ENCODE data around the gene GPR137. TPM values are rescaled to one million over a fixed set of nuclear protein-coding genes. Genes with fewer than 3 reads are reported as not detected.

GPR137 gene
- polyA plus RNA-seq, 2 of the 4 experiments (the other 2 are of a cell fraction) = 11.0 to 37.4 TPM

Small RNAs within 50 kb of the gene (small RNA-seq; reads per million reads assigned to genes)
- 0 reads per million in 6 experiments for gene RF00019

Other genes starting within 250 kb of the GPR137 start
- 0.28 and 0.31 TPM in 2 replicates for gene FLRT1, start 249.9 kb upstream of the GPR137 start, polyA plus RNA-seq (2011; rRNA removed)
- gene FLRT1, start 249.9 kb upstream of the GPR137 start, polyA plus RNA-seq (2017; fragmentation: RNase III; extraction: RNeasy Plus Mini Kit Qiagen cat#74134 plus additional on column Dnase treatment) = 0.07 to 0.13 TPM (median 0.10 TPM) in 3 replicates
- 10.0 and 16.6 TPM in 2 replicates for gene MACROD1, start 119.7 kb upstream of the GPR137 start, polyA plus RNA-seq (2011; rRNA removed)
- 12.0 to 16.4 TPM (median 15.1 TPM) in 3 replicates for gene MACROD1, start 119.7 kb upstream of the GPR137 start, polyA plus RNA-seq (2017; fragmentation: RNase III; extraction: RNeasy Plus Mini Kit Qiagen cat#74134 plus additional on column Dnase treatment)
- 288 and 300 TPM in 2 replicates for gene STIP1, start 99.7 kb upstream of the GPR137 start, polyA plus RNA-seq (2011; rRNA removed)
- gene STIP1, start 99.7 kb upstream of the GPR137 start, polyA plus RNA-seq (2017; fragmentation: RNase III; extraction: RNeasy Plus Mini Kit Qiagen cat#74134 plus additional on column Dnase treatment) = 274 to 320 TPM (median 297 TPM) in 3 replicates
- 0.42 and 0.56 TPM in 2 replicates for gene FERMT3, start 79.1 kb upstream of the GPR137 start, polyA plus RNA-seq (2011; rRNA removed)
- gene FERMT3, start 79.1 kb upstream of the GPR137 start, polyA plus RNA-seq (2017; fragmentation: RNase III; extraction: RNeasy Plus Mini Kit Qiagen cat#74134 plus additional on column Dnase treatment) = 1.9 to 2.1 TPM (median 2.0 TPM) in 3 replicates
- gene TRPT1, start 59.7 kb upstream of the GPR137 start, polyA plus RNA-seq (2011; rRNA removed) = 18.6 and 25.2 TPM in 2 replicates
- gene TRPT1, start 59.7 kb upstream of the GPR137 start, polyA plus RNA-seq (2017; fragmentation: RNase III; extraction: RNeasy Plus Mini Kit Qiagen cat#74134 plus additional on column Dnase treatment) = 24.2 to 28.5 TPM (median 26.1 TPM) in 3 replicates
- gene NUDT22, start 59.6 kb upstream of the GPR137 start, polyA plus RNA-seq (2011; rRNA removed) = 21.5 and 21.7 TPM in 2 replicates
- gene NUDT22, start 59.6 kb upstream of the GPR137 start, polyA plus RNA-seq (2017; fragmentation: RNase III; extraction: RNeasy Plus Mini Kit Qiagen cat#74134 plus additional on column Dnase treatment) = 25.7 to 33.2 TPM (median 33.1 TPM) in 3 replicates
- 8.9 and 9.8 TPM in 2 replicates for gene DNAJC4, start 55.3 kb upstream of the GPR137 start, polyA plus RNA-seq (2011; rRNA removed)
- 12.6 to 16.6 TPM (median 16.2 TPM) in 3 replicates for gene DNAJC4, start 55.3 kb upstream of the GPR137 start, polyA plus RNA-seq (2017; fragmentation: RNase III; extraction: RNeasy Plus Mini Kit Qiagen cat#74134 plus additional on column Dnase treatment)
- gene VEGFB, start 51.3 kb upstream of the GPR137 start, polyA plus RNA-seq (2011; rRNA removed) = 6.8 and 10.9 TPM in 2 replicates
- 24.6 to 26.7 TPM (median 26.5 TPM) in 3 replicates for gene VEGFB, start 51.3 kb upstream of the GPR137 start, polyA plus RNA-seq (2017; fragmentation: RNase III; extraction: RNeasy Plus Mini Kit Qiagen cat#74134 plus additional on column Dnase treatment)
- gene FKBP2, start 44.8 kb upstream of the GPR137 start, polyA plus RNA-seq (2011; rRNA removed) = 40.5 and 41.4 TPM in 2 replicates
- gene FKBP2, start 44.8 kb upstream of the GPR137 start, polyA plus RNA-seq (2017; fragmentation: RNase III; extraction: RNeasy Plus Mini Kit Qiagen cat#74134 plus additional on column Dnase treatment) = 131 to 142 TPM (median 136 TPM) in 3 replicates
- 129 and 154 TPM in 2 replicates for gene PPP1R14B, start 38.9 kb upstream of the GPR137 start, polyA plus RNA-seq (2011; rRNA removed)
- 152 to 155 TPM (median 152 TPM) in 3 replicates for gene PPP1R14B, start 38.9 kb upstream of the GPR137 start, polyA plus RNA-seq (2017; fragmentation: RNase III; extraction: RNeasy Plus Mini Kit Qiagen cat#74134 plus additional on column Dnase treatment)
- gene PLCB3, start 34.3 kb upstream of the GPR137 start, polyA plus RNA-seq (2011; rRNA removed) = 8.8 and 9.9 TPM in 2 replicates
- 19.2 to 21.3 TPM (median 21.2 TPM) in 3 replicates for gene PLCB3, start 34.3 kb upstream of the GPR137 start, polyA plus RNA-seq (2017; fragmentation: RNase III; extraction: RNeasy Plus Mini Kit Qiagen cat#74134 plus additional on column Dnase treatment)
- gene BAD, start 1.2 kb upstream of the GPR137 start, polyA plus RNA-seq (2011; rRNA removed) = 33.7 and 35.6 TPM in 2 replicates
- 65.7 to 68.4 TPM (median 66.4 TPM) in 3 replicates for gene BAD, start 1.2 kb upstream of the GPR137 start, polyA plus RNA-seq (2017; fragmentation: RNase III; extraction: RNeasy Plus Mini Kit Qiagen cat#74134 plus additional on column Dnase treatment)
- gene KCNK4, start 5.5 kb downstream of the GPR137 start, polyA plus RNA-seq (2011; rRNA removed) = not detected in 2 replicates
- 0.12 to 0.28 TPM (median 0.17 TPM) in 3 replicates for gene KCNK4, start 5.5 kb downstream of the GPR137 start, polyA plus RNA-seq (2017; fragmentation: RNase III; extraction: RNeasy Plus Mini Kit Qiagen cat#74134 plus additional on column Dnase treatment)
- 1.9 TPM in 2 replicates for gene CATSPERZ, start 14.5 kb downstream of the GPR137 start, polyA plus RNA-seq (2011; rRNA removed)
- gene CATSPERZ, start 14.5 kb downstream of the GPR137 start, polyA plus RNA-seq (2017; fragmentation: RNase III; extraction: RNeasy Plus Mini Kit Qiagen cat#74134 plus additional on column Dnase treatment) = 3.4 to 4.7 TPM (median 4.1 TPM) in 3 replicates
- 13.9 and 15.2 TPM in 2 replicates for gene ESRRA, start 19.7 kb downstream of the GPR137 start, polyA plus RNA-seq (2011; rRNA removed)
- gene ESRRA, start 19.7 kb downstream of the GPR137 start, polyA plus RNA-seq (2017; fragmentation: RNase III; extraction: RNeasy Plus Mini Kit Qiagen cat#74134 plus additional on column Dnase treatment) = 30.9 to 35.5 TPM (median 33.5 TPM) in 3 replicates
- 305 and 363 TPM in 2 replicates for gene TRMT112, start 31.7 kb downstream of the GPR137 start, polyA plus RNA-seq (2011; rRNA removed)
- gene TRMT112, start 31.7 kb downstream of the GPR137 start, polyA plus RNA-seq (2017; fragmentation: RNase III; extraction: RNeasy Plus Mini Kit Qiagen cat#74134 plus additional on column Dnase treatment) = 424 to 447 TPM (median 440 TPM) in 3 replicates
- gene PRDX5, start 32.3 kb downstream of the GPR137 start, polyA plus RNA-seq (2011; rRNA removed) = 305 and 377 TPM in 2 replicates
- gene PRDX5, start 32.3 kb downstream of the GPR137 start, polyA plus RNA-seq (2017; fragmentation: RNase III; extraction: RNeasy Plus Mini Kit Qiagen cat#74134 plus additional on column Dnase treatment) = 442 to 500 TPM (median 491 TPM) in 3 replicates
- gene CCDC88B, start 54.4 kb downstream of the GPR137 start, polyA plus RNA-seq (2011; rRNA removed) = 4.8 and 5.7 TPM in 2 replicates
- 8.8 to 10.3 TPM (median 9.7 TPM) in 3 replicates for gene CCDC88B, start 54.4 kb downstream of the GPR137 start, polyA plus RNA-seq (2017; fragmentation: RNase III; extraction: RNeasy Plus Mini Kit Qiagen cat#74134 plus additional on column Dnase treatment)
- gene RPS6KA4, start 73.3 kb downstream of the GPR137 start, polyA plus RNA-seq (2011; rRNA removed) = 19.1 and 21.4 TPM in 2 replicates
- gene RPS6KA4, start 73.3 kb downstream of the GPR137 start, polyA plus RNA-seq (2017; fragmentation: RNase III; extraction: RNeasy Plus Mini Kit Qiagen cat#74134 plus additional on column Dnase treatment) = 34.5 to 40.4 TPM (median 35.9 TPM) in 3 replicates

All from A549 (cell line).